GM12873 (cell line): ENCODE measurements around the gene LRRC19.

Experiments used
- CTCF ChIP-seq: IDR thresholded peaks from 2 replicates; pipeline ENCODE4 v1.5.1; 2012; ENCODE audit warnings: low read depth, mild to moderate bottlenecking, moderate library complexity, low read length, control low read depth; ENCODE audit not compliant: insufficient read depth; ENCODE audit errors: missing control alignments

Gene LRRC19

GRCh38 chr9:26983340-26983739, 22.1 kb downstream of the LRRC19 start:
- TF ChIP-seq CTCF = no peak

- TF ChIP-seq CTCF = peak; percentile 25
Measured at GRCh38 chr9:26975728-26976707, 29.5 kb downstream of the LRRC19 start.

GRCh38 chr9:26974927-26975326, 30.5 kb downstream of the LRRC19 start:
- no peak for TF ChIP-seq CTCF

- TF ChIP-seq CTCF = no peak
Measured at GRCh38 chr9:26973989-26974388, 31.5 kb downstream of the LRRC19 start.

GRCh38 chr9:26971721-26972120, 33.8 kb downstream of the LRRC19 start:
- TF ChIP-seq CTCF = no peak

GRCh38 chr9:26956860-26957233, 48.6 kb downstream of the LRRC19 start:
- TF ChIP-seq CTCF = no peak

GRCh38 chr9:26955921-26956859, 49.3 kb downstream of the LRRC19 start, which contains the start of gene IFT74:
Gene IFT74, plus strand, starts transcription at chr9:26956412. Its CDS starts 5,556 bp downstream, at chr9:26961968.
- TF ChIP-seq CTCF = no peak
